GF-D8 (cell line): ENCODE results near the gene DPH5.
"Not testable (repeated sequence)": the region's sequence is repeated elsewhere in the genome, so short reads cannot be mapped to it uniquely, and the experiment has no call there.

Source experiments
- DNase-seq: peaks from one replicate; lab custom pipeline; 2025; lab: John Stamatoyannopoulos, UW

DPH5 gene

GRCh38 chr1:100982793-100983192, 42.8 kb downstream of the DPH5 start:
- no peak for DNase-seq

DNA sequence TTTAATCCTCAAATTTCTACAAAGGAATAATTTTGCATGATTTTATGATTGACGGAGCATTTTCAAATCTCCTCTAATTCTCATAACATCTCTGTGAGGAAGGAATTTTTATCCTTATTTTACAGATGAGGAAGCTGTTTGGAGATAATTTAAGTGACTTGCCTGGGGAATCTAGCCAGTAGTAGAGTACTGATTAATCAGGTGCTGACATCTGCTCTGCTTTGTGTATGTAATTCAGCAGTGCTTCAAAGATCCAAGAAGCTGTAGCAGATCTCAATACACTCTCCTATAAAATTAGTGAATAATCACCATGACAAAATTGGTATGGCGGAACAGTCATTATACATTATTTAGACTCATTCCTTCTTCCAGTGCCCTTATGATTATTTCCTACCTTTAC, 46.0 kb downstream of the DPH5 start:
- DNase-seq: no peak

DNA sequence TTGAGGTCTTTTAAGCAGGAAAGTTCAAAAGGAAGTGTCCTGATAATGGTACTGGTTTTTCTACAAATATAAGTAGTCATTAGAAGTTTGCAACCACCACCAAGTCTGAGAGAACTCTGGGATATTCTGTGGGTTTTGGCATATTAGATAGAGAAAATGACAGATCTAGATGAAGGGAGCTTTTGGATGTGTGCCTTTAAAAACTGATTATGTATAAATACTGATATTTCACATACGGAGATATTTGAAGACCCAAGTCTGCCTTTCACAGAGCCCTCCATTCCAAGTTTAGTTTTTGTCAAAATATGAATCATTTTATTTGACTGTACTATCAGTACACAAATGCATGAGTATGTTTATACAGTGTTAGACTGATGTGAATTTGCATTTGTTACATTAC, 48.6 kb downstream of the DPH5 start:
- DNase-seq: no peak

DNA sequence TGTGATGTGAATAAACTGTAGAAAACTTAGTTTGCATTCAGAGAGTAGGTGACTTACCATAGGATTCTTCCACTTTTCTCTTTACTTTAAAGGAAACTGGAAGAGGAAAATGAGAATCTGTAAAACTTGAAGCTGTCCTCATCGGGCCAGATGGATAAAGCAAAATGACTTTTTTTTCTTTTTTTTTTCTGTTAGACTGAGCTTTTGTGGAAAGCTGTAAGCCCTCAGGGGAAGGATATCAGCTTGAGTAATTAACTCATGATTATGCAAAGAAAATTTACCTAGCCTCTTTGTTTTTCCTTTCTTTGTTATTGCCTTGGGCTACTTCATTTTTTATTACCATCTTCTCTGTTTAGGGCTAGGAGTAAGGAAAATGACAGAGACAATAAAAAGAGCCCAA, 53.4 kb downstream of the DPH5 start:
- DNase-seq: no peak

- no peak for DNase-seq
Measured at GRCh38 chr1:100971021-100971420, 54.6 kb downstream of the DPH5 start.

GRCh38 chr1:100969327-100969726, 56.3 kb downstream of the DPH5 start:
- no peak for DNase-seq

- no peak for DNase-seq
Measured at GRCh38 chr1:100968621-100969020, 57.0 kb downstream of the DPH5 start.

DNA sequence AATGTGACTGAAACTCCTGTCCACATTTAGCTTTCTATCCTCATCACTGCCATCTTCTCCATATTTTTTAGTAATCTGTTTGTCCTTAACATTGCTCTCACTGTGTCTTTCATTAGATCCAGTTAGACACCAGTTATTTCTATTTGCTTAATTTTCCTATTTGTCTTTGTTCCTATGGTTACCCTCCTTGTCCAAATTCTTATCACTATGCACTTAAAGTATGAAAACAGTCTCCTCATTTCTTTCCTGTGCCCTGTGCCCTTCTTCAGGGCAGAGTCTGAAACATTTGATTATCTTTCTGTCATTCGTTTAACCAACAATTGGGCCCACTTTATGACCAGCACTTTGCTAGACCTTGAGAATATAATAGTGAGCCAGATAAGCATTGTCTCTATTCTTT, 65.5 kb downstream of the DPH5 start:
- no peak for DNase-seq

- no peak for DNase-seq
Measured at GRCh38 chr1:100959502-100960060, 66.0 kb downstream of the DPH5 start.

GRCh38 chr1:100955322-100955721, 70.3 kb downstream of the DPH5 start:
- no peak for DNase-seq

DNA sequence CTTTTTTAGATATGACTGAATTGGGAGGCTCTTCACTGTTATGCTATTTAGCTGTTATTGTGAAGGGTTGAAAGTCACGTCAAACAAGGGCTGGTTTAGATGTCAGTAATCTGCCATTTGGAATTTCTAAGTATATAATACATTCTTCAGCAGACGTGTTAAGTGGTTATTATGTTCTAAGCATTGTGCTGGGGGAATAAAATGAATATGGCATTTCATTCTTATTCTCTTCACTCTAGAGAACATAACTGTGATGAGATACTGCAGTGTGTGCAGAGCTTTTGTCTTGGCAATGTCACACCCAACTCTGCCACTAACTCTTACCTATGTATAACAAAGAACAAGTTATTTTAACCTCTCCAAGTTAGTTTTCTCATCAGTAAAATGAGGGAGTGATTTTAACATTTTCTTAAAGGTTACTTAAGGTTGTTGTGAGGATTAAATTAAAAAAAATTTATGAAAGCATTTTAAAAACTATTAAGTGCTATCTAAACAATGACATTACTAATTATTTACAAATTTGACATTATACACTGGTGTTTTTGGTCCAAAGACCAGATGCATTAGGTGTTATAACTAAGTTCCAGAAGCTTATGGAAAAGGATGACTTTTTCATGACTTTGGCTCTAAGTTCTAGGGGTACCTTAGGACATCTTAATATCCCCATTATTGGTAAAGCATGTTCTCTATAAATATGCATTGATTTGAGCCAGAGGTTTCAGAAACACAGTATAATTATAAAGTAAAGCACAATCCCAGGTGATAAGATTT, 71.4 kb downstream of the DPH5 start:
- no peak for DNase-seq

- not testable (repeated sequence) for DNase-seq
Measured at GRCh38 chr1:100952970-100953369, 72.6 kb downstream of the DPH5 start.

DNA sequence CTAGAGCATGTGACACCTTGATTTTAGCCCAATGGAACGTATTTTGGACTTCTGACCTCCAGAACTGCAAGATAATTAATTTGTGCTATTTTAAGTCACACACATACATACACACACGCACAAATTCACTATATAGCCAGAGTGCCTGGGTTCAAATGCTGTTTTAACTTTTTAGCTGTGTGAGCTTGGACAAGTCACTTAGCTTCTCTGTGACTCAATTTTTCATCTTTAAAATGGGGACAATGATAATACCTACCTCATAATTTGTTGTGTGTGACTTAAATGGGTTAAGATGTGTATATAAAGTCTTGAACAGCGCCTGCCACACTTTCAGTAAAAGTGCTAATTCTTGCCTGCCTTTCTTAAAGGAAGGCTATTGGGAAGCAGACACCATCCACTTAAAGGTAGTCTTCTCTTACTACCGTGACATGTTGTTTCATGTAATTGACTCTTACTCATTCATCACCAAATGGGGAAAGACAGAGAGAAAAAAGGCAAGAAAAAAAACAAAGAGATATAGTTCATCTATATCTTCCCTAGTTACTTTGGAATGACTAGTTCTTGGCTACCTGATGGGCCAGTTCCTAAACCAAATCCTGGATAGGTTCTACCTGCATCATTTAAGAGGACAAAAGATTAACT, 73.4 kb downstream of the DPH5 start:
- no peak for DNase-seq

- no peak for DNase-seq
Measured at GRCh38 chr1:100950781-100951180, 74.8 kb downstream of the DPH5 start.

DNA sequence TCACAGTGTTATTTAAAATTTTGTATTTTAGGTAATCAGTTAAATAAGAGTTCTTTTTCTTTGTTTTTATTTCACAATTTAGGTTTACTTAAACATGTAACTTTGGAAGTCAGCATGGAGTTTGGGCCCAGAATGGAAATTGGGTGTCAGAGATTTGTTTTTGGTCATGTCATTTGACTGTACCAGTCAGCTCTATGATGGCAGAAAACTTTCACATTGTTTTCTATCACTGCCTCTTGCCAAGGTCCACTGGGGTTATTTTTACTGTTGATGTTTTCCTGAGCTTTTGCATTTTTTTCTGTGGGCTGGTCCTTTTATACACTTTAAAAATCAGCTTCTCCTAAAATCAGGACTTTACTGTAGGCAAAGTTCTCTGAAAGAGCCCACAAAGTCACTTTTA, 75.2 kb downstream of the DPH5 start:
- DNase-seq: no peak

DNA sequence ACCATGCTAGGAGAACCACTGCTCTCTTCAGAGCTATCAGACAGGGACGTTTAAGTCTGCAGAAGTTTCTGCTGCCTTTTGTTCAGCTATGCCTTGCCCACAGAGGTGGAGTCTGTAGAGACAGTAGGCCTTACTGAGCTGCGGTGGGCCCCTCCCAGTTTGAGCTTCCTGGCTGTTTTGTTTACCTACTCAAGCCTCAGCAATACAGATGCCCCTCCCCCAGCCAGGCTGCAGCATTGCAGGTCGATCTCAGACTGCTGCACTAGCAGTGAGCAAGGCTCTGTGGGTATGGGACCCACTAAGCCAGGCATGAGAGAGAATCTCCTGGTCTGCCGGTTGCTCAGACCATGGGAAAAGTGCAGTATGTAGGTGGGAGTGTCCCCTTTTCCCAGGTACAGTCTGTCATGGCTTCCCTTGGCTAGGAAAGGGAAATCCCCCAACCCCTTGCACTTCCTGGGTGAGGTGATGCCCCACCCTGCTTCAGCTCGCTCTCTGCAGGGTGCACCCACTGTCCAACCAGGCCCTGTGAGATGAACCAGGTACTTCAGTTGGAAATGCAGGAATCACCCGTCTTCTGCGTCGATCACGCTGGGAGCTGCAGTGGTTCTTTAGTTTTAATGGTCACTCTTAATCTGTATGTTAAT, 75.9 kb downstream of the DPH5 start:
- DNase-seq: not testable (repeated sequence)

GRCh38 chr1:100948721-100949405, 76.7 kb downstream of the DPH5 start:
- DNase-seq: not testable (repeated sequence)

- not testable (repeated sequence) for DNase-seq
Measured at GRCh38 chr1:100947816-100948215, 77.8 kb downstream of the DPH5 start.

- DNase-seq: not testable (repeated sequence)
Measured at GRCh38 chr1:100946064-100946463, 79.5 kb downstream of the DPH5 start.

DNA sequence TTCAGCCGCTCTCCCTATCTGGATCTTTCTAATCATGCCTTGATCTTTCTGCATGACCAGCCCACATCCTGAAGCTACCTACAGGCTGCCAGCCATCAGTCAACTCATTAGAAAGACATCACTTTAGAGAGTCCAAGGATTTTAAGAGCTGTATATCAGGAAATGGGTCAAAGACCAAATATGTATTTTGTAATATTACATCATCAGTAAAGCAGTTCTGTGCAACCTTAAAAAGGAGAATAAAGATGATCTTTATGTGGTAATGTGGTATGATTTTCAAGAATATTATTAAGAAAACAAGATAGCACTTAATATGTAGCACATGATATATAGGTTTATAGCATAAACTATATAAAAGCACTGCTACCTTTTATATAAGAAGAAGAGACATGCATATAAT, 82.1 kb downstream of the DPH5 start:
- DNase-seq: no peak

DNA sequence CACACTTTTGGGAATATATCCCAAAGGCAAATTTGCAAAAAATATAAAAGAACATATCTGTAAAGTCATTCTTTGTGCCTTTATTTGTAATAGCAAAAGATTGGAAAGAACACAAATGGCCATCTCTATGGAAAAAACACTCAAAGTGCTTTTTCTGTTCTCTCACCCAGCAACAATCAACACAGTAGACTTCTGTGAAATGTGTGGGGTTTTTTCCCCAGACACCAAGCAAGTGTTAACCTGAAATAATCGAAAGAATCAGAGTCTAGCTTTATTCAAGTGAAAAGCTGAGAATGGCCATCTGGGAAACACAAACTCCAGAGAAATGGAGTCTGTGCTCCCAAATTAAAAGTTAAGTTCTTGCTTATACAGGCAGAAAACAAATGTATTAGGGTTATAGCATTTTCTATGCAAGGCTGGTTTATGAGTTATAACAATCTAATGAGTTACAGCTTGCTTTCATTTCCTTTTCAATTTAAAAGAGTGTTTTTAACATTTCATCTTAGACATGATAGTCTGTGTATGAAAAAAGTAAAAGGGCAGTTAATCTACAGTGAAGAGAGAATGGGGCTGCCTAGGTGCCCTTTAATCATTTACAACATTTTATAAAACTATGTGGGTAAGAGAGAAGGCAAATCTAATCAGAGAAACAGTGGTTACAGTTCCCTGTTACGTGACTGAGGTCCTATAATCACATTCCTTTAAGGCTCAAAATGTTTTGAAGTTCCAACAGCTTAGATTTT, 83.1 kb downstream of the DPH5 start:
- no peak for DNase-seq
